B cell (primary cell): Measurements from ENCODE around the gene NPEPPS. TPM values are rescaled to one million over a fixed set of nuclear protein-coding genes. Genes with fewer than 3 reads are reported as not detected.

Source experiments
- ATAC-seq: fragments of 200-7000 bp; cut with Tn5 transposase; one replicate; pipeline ENCODE4 v1.10.0; 2021; ENCODE audit warnings: low read depth, mild to moderate bottlenecking, moderate number of reproducible peaks, moderate library complexity
- CTCF ChIA-PET: fragments of 350-600 bp; sonication (Branson Sonifier 250); formaldehyde crosslinking; loops from one replicate; lab custom pipeline; 2021; ENCODE audit warnings: antibody characterized with exemption, inconsistent platforms; lab: Charles Lee
- POLR2A ChIA-PET: fragments of 350-600 bp; sonication (Branson Sonifier 250); formaldehyde crosslinking; loops from one replicate; lab custom pipeline; 2021; ENCODE audit warnings: antibody characterized with exemption; lab: Charles Lee
- DNase-seq: peaks from one replicate; pipeline ENCODE4 v3.0.0; 2013
- H2AFZ ChIP-seq: 2 replicates; pipeline ENCODE4 v1.6.1; 2012; ENCODE audit warnings: mild to moderate bottlenecking, low read depth, low read length; ENCODE audit not compliant: insufficient read depth, poor library complexity, severe bottlenecking
- H3K27ac ChIP-seq, 2 donors: 1 replicate in 1 of 2; 2 replicates in 1 of 2; pipeline ENCODE4 v1.5.1; 2012 to 2013; ENCODE audit warnings: low read length in 2 of 2, mild to moderate bottlenecking in 2 of 2, moderate library complexity in 1 of 2
- H3K27me3 ChIP-seq, 4 experiments: fragments of 200-600 bp in 1 of 4; sonication (generic) in 1 of 4; replicated peaks in 1 of 4; 1 replicate in 2 of 4; 2 replicates in 2 of 4; pipeline versions ENCODE4 v1.6.1 to v1.7.0; 2013 to 2016; ENCODE audit warnings: low read length in 3 of 4, mild to moderate bottlenecking in 2 of 4, mixed read lengths in 1 of 4, moderate library complexity in 1 of 4; ENCODE audit not compliant: insufficient read depth in 4 of 4, control insufficient read depth in 3 of 4; ENCODE audit errors: control extremely low read depth in 1 of 4
- H3K36me3 ChIP-seq, 2 experiments: replicated peaks in 1 of 2; 1 replicate in 1 of 2; 2 replicates in 1 of 2; pipeline versions ENCODE4 v1.6.1 to v1.7.1; 2013; ENCODE audit warnings: low read length in 1 of 2; ENCODE audit not compliant: insufficient read depth in 2 of 2, control insufficient read depth in 1 of 2; ENCODE audit errors: control extremely low read depth in 1 of 2, extremely low read depth in 1 of 2
- H3K4me1 ChIP-seq, 2 donors: fragments of 200-600 bp in 1 of 2; sonication (generic) in 1 of 2; 1 replicate in 1 of 2; 2 replicates in 1 of 2; pipeline versions ENCODE4 v1.5.1 to v1.6.1; 2013 to 2017; ENCODE audit warnings: low read length in 2 of 2; ENCODE audit not compliant: control insufficient read depth in 2 of 2, insufficient read depth in 2 of 2
- H3K4me2 ChIP-seq: replicated peaks from 2 replicates; pipeline ENCODE3; 2012; ENCODE audit warnings: mild to moderate bottlenecking, low read depth, low read length; ENCODE audit not compliant: poor library complexity, severe bottlenecking
- H3K4me3 ChIP-seq, 5 experiments: fragments of 200-600 bp in 1 of 5; sonication (generic) in 1 of 5; 1 replicate in 3 of 5; 2 replicates in 2 of 5; pipeline versions ENCODE4 v1.5.1 to v1.7.0; 2011 to 2016; ENCODE audit warnings: low read length in 4 of 5, mild to moderate bottlenecking in 4 of 5, low read depth in 2 of 5, control low read depth in 1 of 5, moderate library complexity in 1 of 5; ENCODE audit not compliant: insufficient read depth in 1 of 5; ENCODE audit errors: control extremely low read depth in 1 of 5, extremely low read depth in 1 of 5
- H3K79me2 ChIP-seq: fragments of 200-600 bp; sonication (generic); one replicate; pipeline ENCODE4 v1.6.0; 2016; ENCODE audit warnings: low read length; ENCODE audit not compliant: control insufficient read depth, insufficient read depth
- H3K9ac ChIP-seq: fragments of 200-600 bp; sonication (generic); 2 replicates; pipeline ENCODE4 v1.6.1; 2017; ENCODE audit warnings: mild to moderate bottlenecking, low read length, moderate library complexity
- H3K9me3 ChIP-seq, 3 donors: one replicate each; pipeline versions ENCODE4 v1.6.1 to v1.7.1; 2013; ENCODE audit warnings: low read length in 2 of 3; ENCODE audit not compliant: control insufficient read depth in 2 of 3, insufficient read depth in 1 of 3; ENCODE audit errors: control extremely low read depth in 1 of 3
- H4K20me1 ChIP-seq: 2 replicates; pipeline ENCODE4 v1.6.0; 2012; ENCODE audit warnings: mild to moderate bottlenecking, low read length; ENCODE audit not compliant: insufficient read depth, control insufficient read depth, poor library complexity, severe bottlenecking
- H3K27ac Mint-ChIP-seq: one replicate; pipeline ENCODE4 v1.8.0; 2021; ENCODE audit warnings: mixed read lengths
- H3K27me3 Mint-ChIP-seq: one replicate; pipeline ENCODE4 v1.8.0; 2021; ENCODE audit warnings: mixed read lengths
- H3K4me1 Mint-ChIP-seq: one replicate; pipeline ENCODE4 v1.8.0; 2021; ENCODE audit warnings: mixed read lengths
- H3K4me3 Mint-ChIP-seq: one replicate; pipeline ENCODE4 v1.8.0; 2021; ENCODE audit warnings: mixed read lengths
- H3K9me3 Mint-ChIP-seq: one replicate; pipeline ENCODE4 v1.8.0; 2022; ENCODE audit warnings: mixed read lengths; ENCODE audit not compliant: insufficient read depth
- CTCF ChIP-seq: fragments of 200-600 bp; IDR thresholded peaks from one replicate; pipeline ENCODE4 v1.8.0; 2022; ENCODE audit warnings: antibody characterized with exemption, mild to moderate bottlenecking
- EZH2 ChIP-seq: IDR thresholded peaks from 2 replicates; pipeline ENCODE4 v1.6.1; 2012; ENCODE audit warnings: borderline replicate concordance, low read depth, mild to moderate bottlenecking, moderate library complexity, low read length; ENCODE audit not compliant: insufficient read depth, poor library complexity, severe bottlenecking
- WGBS: methylation state at CpG from one replicate; pipeline ENCODE4 v1.1.5; 2013; ENCODE audit warnings: missing lambda C conversion rate; ENCODE audit not compliant: insufficient coverage; 5-methylcytosine and 5-hydroxymethylcytosine counted together
- intact Hi-C: fragments of 100-400 bp; cut with micrococcal nuclease; formaldehyde crosslinking; loops from one replicate; pipeline ENCODE4 v1.10.0; 2022
- polyA plus RNA-seq: library from polyadenylated mRNA; depleted of rRNA; stranded (reverse); fragments of >200 nt; gene quantifications from 2 replicates; pipeline ENCODE4 v1.2.3, GENCODE V29; 2012
- total RNA-seq, 2 donors: library from RNA; stranded (reverse); fragments of 120-200 nt in 1 of 2; gene quantifications; 1 replicate in 1 of 2; 2 replicates in 1 of 2; pipeline versions ENCODE4 v1.2.3 to v1.2.4, GENCODE V29; 2013 to 2022

The NPEPPS gene
- total and polyA plus RNA-seq, 2 donors (not counting 1 experiment from before 2014, with no cell fraction given): 47.8 to 160 TPM

GRCh38 chr17:47636273-47637030 is 105.5 kb downstream of the NPEPPS start:
- H3K9me3 ChIP-seq: no peaks in the 10 kb centered on the region
- no peaks in the 10 kb centered on the region for H3K79me2 ChIP-seq
- intact Hi-C loops: no loop called here
- Mint-ChIP-seq H3K27ac (no peak overlapping the region), H3K4me1 (peaks cover 4% of the 10 kb centered on the region), H3K27me3 (no peaks in the 10 kb centered on the region), H3K9me3 (no peaks in the 10 kb centered on the region), H3K4me3 (no peak overlapping the region)
- DNase-seq (no peak), ATAC-seq (no peak)
- WGBS: no CpG with 5 or more reads among the region's 2 CpGs
- TF ChIP-seq EZH2 (no peak), CTCF (no peak)
- H3K4me3 ChIP-seq: no peak overlapping the region
- no peaks in the 10 kb centered on the region for H4K20me1 ChIP-seq
- no peak overlapping the region for H2AFZ ChIP-seq
- no peak overlapping the region for H3K9ac ChIP-seq
- no peak overlapping the region for H3K27ac ChIP-seq
- POLR2A ChIA-PET: no interaction called here
- H3K27me3 ChIP-seq: no peaks in the 10 kb centered on the region
- H3K4me1 ChIP-seq: no peaks in the 10 kb centered on the region
- H3K36me3 ChIP-seq: peaks cover 0 to 1% of the 10 kb centered on the region in 2 experiments
- CTCF ChIA-PET: interaction anchor here (1.1 to 1.3 kb wide), 2 partner anchors 9 to 20 kb away, joined by 3 to 6 read pairs; no protein-coding TSS in a partner anchor
- no peak overlapping the region for H3K4me2 ChIP-seq

GRCh38 chr17:47638903-47639302 is 108.0 kb downstream of the NPEPPS start:
- Histone ChIP-seq H3K27me3 (no peaks in the 10 kb centered on the region), H3K9me3 (no peaks in the 10 kb centered on the region), H3K4me3 (no peak overlapping the region), H3K4me1 (peaks cover 3 to 4% of the 10 kb centered on the region in 2 donors), H3K27ac (no peak overlapping the region), H2AFZ (no peak overlapping the region), H4K20me1 (no peaks in the 10 kb centered on the region), H3K9ac (no peak overlapping the region), H3K36me3 (peaks cover 0 to 1% of the 10 kb centered on the region in 2 experiments), H3K79me2 (no peaks in the 10 kb centered on the region), H3K4me2 (no peak overlapping the region)
- ChIA-PET POLR2A (no interaction called here), CTCF (no interaction called here)
- H3K4me3 Mint-ChIP-seq: no peak overlapping the region
- intact Hi-C loops: no loop called here
- H3K27ac Mint-ChIP-seq: no peak overlapping the region
- no peak for DNase-seq
- 77% methylated on average over 3 of the region's 5 CpGs for WGBS
- TF ChIP-seq EZH2 (no peak), CTCF (no peak)
- H3K9me3 Mint-ChIP-seq: no peaks in the 10 kb centered on the region
- H3K4me1 Mint-ChIP-seq: peaks cover 9% of the 10 kb centered on the region
- no peak for ATAC-seq
- H3K27me3 Mint-ChIP-seq: no peaks in the 10 kb centered on the region
